DMS114 treated with DMSO at 0.1 percent for 48 hours (cell line): Measurements from ENCODE around the gene SOX8.

Experiments used
- DNase-seq: peaks from one replicate; lab custom pipeline; 2025; ENCODE audit not compliant: unreplicated experiment; lab: John Stamatoyannopoulos, UW

Gene SOX8

GRCh38 chr16:1003391-1004347, 22.1 kb downstream of the SOX8 start:
- DNase-seq = no peak

DNA sequence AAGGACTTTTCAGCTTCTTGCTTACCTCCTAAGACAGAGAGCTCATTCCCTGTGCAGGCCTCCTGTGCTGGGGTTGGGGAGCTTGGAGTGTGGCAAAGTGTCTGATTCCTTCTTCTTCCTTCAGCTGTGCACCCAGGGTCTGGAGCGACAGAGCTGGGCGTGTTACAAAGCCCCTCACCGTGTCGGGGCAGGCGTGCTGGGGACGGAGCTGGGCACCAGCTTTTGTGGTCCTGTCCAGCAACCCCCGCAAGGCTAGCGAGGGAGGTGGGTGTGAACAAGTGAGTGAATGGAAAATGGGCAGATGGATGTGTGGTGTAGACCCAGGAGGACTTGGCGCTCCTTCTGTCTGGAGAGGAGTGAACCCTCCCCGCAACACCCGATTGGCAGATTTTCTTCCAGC, 23.7 kb downstream of the SOX8 start:
- no peak for DNase-seq

DNA sequence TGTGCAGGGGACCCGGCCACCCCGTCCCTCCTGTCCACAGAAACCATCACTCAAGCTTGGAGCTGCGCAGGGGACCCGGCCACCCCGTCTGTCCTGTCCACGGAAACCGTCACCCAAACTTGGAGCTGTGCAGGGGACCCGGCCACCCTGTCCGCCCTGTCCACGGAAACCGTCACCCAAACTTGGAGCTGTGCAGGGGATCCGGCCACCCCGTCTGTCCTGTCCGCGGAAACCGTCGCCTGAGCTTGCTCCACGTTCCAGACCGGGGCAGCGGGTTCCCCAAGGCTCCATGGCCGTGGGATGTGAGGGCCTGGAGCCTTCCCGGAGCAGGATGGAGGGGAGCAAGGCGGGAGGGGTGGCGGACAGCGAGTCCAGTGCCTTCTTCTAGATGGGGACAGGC, 25.2 kb downstream of the SOX8 start:
- DNase-seq = no peak

- no peak for DNase-seq
Observed at GRCh38 chr16:1007284-1007850, 25.8 kb downstream of the SOX8 start.

DNA sequence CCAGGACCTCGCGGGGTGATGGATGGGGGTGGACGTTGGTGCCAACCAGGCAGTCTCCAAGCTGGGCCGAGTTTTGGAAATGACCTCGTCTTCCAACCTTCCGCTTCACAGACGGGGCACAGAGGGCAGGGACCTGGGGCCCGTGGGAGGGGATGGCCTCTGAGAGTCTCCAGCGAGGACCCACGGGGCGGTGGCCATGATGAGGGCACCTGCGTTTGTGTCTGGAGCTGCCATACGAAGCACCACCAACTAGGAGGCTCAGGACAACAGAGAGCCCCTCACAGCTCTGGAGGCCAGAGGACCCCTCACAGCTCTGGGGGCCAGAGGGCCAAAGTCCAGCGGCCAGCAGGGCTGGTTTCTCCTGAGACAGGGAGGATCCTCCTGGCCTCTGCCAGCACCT, 26.5 kb downstream of the SOX8 start:
- DNase-seq = no peak

- DNase-seq = no peak
Observed at GRCh38 chr16:1009358-1010150, 28.0 kb downstream of the SOX8 start.

DNA sequence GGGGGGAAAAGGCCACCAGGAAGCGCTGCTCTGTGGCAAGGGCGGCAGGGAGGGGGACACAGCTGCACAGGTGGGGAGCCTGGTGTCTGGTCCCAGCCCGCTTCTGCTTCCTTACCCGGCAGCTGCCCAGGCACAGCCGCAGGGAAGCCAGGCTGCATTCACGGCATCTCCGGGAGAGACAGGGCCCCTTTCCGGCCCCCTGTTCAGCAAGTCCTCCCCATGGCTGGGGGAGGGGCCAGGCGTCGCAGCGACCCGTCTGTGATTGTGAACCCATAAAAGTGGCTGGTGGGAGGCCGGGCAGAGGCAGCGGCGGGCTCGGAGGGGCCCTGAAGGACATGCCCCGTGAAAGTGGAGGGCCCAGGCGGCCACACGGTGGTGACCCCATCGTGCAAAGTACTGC, 28.7 kb downstream of the SOX8 start:
- no peak for DNase-seq

GRCh38 chr16:1010815-1011214, 29.2 kb downstream of the SOX8 start:
- no peak for DNase-seq

DNA sequence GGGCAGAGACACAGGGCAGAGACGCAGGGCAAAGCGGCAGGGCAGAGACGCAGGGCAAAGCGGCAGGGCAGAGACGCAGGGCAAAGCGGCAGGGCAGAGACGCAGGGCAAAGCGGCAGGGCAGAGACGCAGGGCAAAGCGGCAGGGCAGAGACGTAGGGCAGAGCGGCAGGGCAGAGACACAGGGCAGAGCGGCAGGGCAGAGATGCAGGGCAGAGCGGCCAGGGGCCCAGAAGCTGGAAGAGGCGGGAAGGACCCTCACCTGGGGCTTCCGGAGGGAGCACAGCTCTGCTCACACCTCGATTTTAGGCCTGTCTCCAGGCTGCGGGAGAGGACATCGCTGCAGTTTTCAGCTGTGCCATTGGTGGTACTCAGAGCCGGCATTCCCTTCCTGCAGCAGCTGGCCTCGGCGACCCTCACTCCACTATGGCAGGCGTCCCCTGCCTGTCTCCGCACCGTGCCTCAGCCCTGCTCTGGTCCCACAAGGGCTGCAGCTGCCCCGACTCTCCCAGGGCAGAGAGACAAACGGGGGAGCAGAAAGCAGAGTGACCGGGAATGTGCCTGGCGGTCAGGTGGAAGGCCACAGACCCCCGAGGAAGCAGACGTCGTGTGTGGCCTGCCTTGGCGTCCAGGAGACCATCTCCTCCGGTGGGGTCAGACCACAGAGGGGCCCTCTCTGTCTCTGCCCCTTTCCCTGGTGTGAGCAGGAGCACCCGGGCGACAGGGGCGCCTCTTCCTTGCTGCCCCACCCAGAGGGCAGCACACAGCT, 29.9 kb downstream of the SOX8 start:
- no peak for DNase-seq

DNA sequence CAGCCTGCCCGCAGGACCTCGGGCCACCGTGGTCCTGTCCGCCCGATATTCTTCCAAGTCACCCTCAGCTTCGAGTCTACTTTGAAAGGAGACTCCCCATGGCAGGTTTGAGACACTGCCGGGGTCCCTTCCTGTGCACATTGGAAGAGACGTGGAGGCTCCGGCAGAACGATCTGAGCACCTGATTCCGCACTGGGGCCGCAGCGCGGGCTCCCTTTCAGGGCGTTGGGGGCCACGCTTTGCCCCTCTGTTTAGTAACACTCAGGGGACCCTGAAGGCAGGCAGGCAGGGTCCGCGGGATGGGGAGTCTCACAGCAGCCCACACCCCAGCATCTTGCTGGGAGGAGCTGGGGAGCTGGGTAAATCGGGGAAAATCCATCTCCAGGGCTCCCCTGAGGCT, 30.6 kb downstream of the SOX8 start:
- DNase-seq = no peak

GRCh38 chr16:1012722-1013592, 31.4 kb downstream of the SOX8 start:
- no peak for DNase-seq

GRCh38 chr16:1013593-1013900, 32.0 kb downstream of the SOX8 start:
- no peak for DNase-seq

- no peak for DNase-seq
Observed at GRCh38 chr16:1014221-1014620, 32.7 kb downstream of the SOX8 start.

DNA sequence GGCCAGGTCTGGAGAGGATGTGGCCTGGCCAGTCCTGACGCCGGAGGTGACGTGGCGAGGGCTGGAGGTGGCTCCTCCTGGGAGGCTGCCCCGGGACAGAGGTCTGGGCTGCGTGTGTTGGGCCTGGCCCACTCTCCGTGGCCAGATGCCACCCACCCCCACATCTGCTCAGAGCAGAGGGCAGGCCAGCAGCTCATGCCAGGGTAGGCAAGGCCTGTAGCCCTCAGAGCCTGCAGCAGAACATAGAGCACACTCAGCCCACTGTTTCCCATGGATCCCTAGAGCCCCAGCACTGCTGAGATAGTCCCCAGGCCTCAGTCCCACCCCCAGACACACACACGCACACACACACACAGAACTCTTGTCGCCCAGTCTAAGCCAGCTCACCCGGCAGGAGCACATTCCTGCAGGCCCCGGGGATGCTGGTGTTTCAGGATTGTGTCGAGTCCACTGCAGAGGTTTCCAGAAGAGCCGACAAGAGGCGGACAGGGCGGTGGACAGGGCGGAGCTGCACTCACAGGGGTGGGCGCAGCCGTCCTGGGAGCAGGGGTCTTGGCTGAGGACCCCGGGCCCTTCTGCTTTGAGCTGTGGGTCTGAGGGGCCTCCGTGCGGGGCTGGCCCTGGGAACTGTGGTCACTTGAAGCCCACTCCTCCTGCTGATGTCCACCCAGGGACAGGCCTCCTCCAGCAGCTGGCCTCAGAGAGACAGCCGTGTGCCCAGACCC, 33.4 kb downstream of the SOX8 start:
- no peak for DNase-seq

DNA sequence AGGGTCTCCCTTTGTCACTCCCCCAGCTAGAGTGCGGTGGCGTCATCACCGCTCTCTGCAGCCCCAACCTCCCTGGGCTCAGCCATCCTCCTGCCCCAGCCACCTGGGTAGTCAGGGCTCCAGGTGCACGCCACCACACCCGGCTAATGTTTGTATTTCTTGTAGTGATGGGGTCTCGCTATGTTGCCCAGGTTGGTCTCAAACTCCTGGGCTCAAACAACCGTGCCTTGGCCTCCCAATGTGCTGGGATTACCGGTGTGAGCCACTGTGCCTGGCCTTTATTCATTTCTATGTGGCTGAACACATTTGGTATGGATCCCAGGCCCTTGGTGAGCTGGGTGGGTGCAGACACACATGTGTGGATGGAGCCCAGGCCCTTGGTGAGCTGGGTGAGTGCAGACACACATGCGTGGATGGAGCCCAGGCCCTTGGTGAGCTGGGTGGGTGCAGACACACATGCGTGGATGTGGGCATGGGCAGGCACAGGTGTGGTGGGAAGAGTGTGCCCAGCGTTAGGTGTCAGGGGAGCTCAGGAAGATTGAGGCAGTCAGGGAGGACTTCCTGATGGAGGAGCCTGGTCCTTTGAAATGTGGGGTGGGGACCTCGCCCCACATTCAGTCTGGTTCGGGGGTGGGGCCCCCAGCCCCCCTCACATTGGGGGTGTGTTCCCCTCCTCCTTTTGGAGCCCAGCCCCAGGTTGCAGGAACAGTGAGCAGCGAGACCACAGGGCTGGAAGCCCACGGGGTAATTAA, 37.1 kb downstream of the SOX8 start:
- no peak for DNase-seq

GRCh38 chr16:1019231-1020090, 37.9 kb downstream of the SOX8 start:
- DNase-seq = no peak

DNA sequence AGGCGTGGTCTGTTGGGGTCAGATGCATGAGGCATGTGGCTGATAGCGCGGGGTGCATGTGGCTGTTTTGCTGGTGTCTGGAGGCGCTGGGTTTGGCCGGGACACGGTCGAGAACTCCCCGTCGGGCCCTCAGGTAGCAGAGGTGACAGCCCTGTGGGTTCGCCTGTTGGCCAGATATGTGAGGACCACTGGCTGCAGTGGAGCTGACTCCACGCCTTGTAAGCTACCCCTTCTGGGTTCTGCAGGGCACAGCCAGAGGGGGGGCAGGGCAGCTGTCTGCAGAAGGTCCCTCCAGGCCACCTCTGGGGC, 38.5 kb downstream of the SOX8 start:
- DNase-seq = no peak

GRCh38 chr16:1020591-1020990, 39.0 kb downstream of the SOX8 start:
- DNase-seq = no peak
